Adipocyte (in vitro differentiated cells): ENCODE data around the gene RTP5.

ENCODE experiments used
- DNase-seq: peaks from one replicate; pipeline ENCODE4 v3.0.0-alpha.2; 2015; ENCODE audit warnings: low read depth
- H3K27me3 ChIP-seq: replicated peaks from 2 replicates; pipeline ENCODE4 v1.7.0; 2013; ENCODE audit warnings: mild to moderate bottlenecking, low read length, moderate library complexity; ENCODE audit not compliant: control insufficient read depth, insufficient read depth
- H3K36me3 ChIP-seq: 2 replicates; pipeline ENCODE4 v1.7.0; 2013; ENCODE audit warnings: low read length, mild to moderate bottlenecking, moderate library complexity; ENCODE audit not compliant: control insufficient read depth, insufficient read depth, severe bottlenecking
- H3K4me1 ChIP-seq: 2 replicates; pipeline ENCODE4 v1.7.0; 2013; ENCODE audit warnings: mild to moderate bottlenecking, low read length, moderate library complexity; ENCODE audit not compliant: control insufficient read depth, insufficient read depth
- H3K4me3 ChIP-seq: 2 replicates; pipeline ENCODE4 v1.7.0; 2013; ENCODE audit warnings: mild to moderate bottlenecking, low read length, moderate library complexity
- H3K9ac ChIP-seq: 2 replicates; pipeline ENCODE4 v1.7.0; 2013; ENCODE audit warnings: mild to moderate bottlenecking, low read length, moderate library complexity
- H3K9me3 ChIP-seq: 2 replicates; pipeline ENCODE4 v1.7.0; 2013; ENCODE audit warnings: mild to moderate bottlenecking, low read length, moderate library complexity; ENCODE audit not compliant: control insufficient read depth

The RTP5 gene

GRCh38 chr2:241888641-241889040, 19.1 kb downstream of the RTP5 start:
- Histone ChIP-seq H3K9me3 (no peaks in the 10 kb centered on the region), H3K9ac (no peak overlapping the region), H3K27me3 (no peaks in the 10 kb centered on the region), H3K36me3 (no peaks in the 10 kb centered on the region), H3K4me3 (no peak overlapping the region), H3K4me1 (peaks cover 11% of the 10 kb centered on the region)
- DNase-seq: no peak

GRCh38 chr2:241890524-241891235, 21.2 kb downstream of the RTP5 start:
- H3K4me1 ChIP-seq: peaks cover 11% of the 10 kb centered on the region
- H3K36me3 ChIP-seq: no peaks in the 10 kb centered on the region
- DNase-seq: no peak
- H3K4me3 ChIP-seq: no peak overlapping the region
- H3K9me3 ChIP-seq: no peaks in the 10 kb centered on the region
- no peaks in the 10 kb centered on the region for H3K27me3 ChIP-seq
- H3K9ac ChIP-seq: no peak overlapping the region

DNA sequence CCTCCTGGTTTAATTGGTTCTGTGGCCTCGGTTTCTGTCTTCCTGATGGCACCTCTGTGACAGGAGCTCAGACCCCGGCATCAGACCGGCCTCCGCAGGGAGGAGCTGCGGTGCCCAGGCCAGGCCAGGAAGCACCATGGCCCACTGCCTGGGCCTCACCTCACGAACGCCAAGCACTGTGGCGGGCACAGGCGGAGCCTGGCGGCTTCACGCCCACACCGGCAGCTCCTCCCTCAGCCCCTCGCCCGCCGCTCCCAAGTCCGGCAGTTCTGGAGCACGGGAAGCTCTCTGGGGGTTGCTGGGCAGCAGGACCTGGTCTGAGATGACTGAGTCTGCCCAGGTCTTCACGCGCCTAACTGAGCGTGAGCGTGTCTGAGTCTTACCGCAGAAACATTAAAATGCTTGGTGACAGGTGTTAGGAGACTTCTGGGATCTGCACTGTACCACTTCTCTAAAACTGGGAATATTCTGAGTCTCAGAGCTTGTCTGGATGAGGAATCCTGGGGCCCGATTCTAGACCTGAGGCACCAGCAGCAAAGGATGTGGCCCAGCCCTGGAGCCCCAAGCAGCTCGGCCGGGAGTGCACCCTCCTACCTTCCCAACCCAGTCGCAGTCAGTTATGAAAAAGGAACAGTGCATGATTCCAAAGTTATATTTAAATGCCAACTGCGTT, 21.9 kb downstream of the RTP5 start:
- peaks cover 11% of the 10 kb centered on the region for H3K4me1 ChIP-seq
- H3K36me3 ChIP-seq: no peaks in the 10 kb centered on the region
- H3K4me3 ChIP-seq: no peak overlapping the region
- H3K9me3 ChIP-seq: no peaks in the 10 kb centered on the region
- H3K27me3 ChIP-seq: no peaks in the 10 kb centered on the region
- no peak for DNase-seq
- no peak overlapping the region for H3K9ac ChIP-seq

DNA sequence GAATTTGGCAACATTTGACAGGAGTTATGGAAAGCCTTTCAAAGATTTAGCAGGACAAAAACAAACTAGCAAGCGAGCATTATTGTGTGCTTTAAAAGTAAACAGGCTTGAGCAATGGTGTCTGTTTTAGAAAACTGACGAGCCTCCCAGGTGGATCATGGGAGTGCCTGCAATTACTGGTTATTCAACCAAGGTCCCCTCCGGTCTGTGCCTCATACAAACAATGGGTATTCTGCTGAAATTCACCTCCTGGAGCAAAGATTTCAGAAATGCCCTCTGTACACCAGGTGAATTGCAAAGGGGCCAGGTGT, 22.4 kb downstream of the RTP5 start:
- H3K9me3 ChIP-seq: no peaks in the 10 kb centered on the region
- H3K27me3 ChIP-seq: no peaks in the 10 kb centered on the region
- peaks cover 11% of the 10 kb centered on the region for H3K4me1 ChIP-seq
- no peak overlapping the region for H3K4me3 ChIP-seq
- no peaks in the 10 kb centered on the region for H3K36me3 ChIP-seq
- no peak overlapping the region for H3K9ac ChIP-seq
- no peak for DNase-seq

DNA sequence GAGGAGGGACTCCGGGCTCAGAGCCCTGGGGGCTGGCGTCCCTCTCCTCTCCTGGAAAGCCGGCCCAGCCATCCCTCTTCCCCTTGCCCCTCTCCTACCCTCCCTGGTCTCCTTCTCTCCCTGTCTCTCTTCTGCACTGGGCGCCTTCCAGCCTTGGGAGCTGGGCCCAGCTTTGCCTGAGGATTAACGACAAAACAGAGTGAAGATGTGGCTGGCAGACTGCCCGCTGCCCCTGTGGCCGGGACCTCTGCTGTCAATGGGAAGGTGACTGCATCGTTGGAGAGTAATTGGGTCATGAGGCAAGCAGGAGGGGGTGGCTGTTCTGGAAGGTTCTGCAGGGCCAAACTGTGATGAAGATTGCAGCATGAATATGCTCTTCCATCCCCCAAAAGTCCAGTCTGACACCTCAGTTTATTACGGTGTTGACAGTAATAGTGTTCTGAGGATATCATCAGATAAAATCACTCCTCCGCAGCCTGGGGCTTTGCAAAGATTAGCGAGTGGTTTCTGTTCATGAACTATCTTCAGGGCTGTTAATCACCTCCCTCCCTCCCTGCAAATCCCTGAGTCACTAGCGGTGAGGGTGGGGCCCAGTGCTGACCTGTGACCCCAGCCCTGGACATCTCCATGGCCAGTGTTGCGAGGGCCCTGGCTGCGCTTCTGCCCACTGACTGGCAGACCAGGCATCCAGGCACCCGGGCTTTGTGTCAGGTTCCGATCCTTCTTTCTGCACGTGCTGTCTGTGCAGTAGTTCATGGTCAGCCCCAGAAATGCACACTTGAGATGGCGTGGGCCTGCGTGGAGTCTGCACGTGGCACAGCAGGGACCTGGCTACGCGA, 23.0 kb downstream of the RTP5 start:
- Histone ChIP-seq H3K27me3 (no peaks in the 10 kb centered on the region), H3K36me3 (no peaks in the 10 kb centered on the region), H3K4me3 (no peak overlapping the region), H3K9ac (no peak overlapping the region), H3K9me3 (no peaks in the 10 kb centered on the region), H3K4me1 (peaks cover 11% of the 10 kb centered on the region)
- DNase-seq: no peak

- no peak overlapping the region for H3K4me3 ChIP-seq
- no peaks in the 10 kb centered on the region for H3K9me3 ChIP-seq
- H3K27me3 ChIP-seq: no peaks in the 10 kb centered on the region
- no peaks in the 10 kb centered on the region for H3K36me3 ChIP-seq
- H3K4me1 ChIP-seq: peaks cover 11% of the 10 kb centered on the region
- DNase-seq: no peak
- no peak overlapping the region for H3K9ac ChIP-seq
Measured at GRCh38 chr2:241893265-241893664, 23.7 kb downstream of the RTP5 start.

DNA sequence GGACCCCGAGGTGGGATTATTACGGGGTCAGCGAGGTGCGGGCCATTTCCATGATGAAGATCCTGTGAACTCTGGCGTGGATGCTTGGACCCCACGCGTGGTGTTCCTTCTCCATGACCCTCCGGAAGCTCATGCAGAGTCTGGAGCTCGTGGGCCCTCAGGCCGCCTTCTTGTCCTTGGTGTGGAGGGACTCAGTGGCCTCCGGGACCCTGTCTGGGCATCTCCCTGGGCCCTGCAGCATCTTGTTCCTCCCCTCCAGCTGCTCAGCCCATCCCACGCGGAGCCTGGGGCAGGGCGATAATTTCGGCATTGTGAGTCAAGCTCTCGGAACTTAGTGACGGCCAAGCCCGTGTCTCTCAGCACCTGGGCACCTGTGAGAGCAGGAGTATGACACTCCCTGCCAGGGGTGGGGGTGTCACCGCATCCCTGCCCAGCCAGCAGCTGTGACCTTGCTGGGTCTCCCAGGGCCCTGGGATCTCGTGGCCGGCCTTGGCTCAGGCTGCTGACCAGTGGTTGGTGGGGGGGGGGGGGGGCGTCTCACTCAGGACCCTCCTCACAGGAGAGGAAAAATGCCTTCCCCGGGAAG, 24.6 kb downstream of the RTP5 start:
- no peak for DNase-seq
- no peak overlapping the region for H3K9ac ChIP-seq
- peaks cover 14% of the 10 kb centered on the region for H3K4me1 ChIP-seq
- no peaks in the 10 kb centered on the region for H3K9me3 ChIP-seq
- no peaks in the 10 kb centered on the region for H3K27me3 ChIP-seq
- no peak overlapping the region for H3K4me3 ChIP-seq
- H3K36me3 ChIP-seq: no peaks in the 10 kb centered on the region

DNA sequence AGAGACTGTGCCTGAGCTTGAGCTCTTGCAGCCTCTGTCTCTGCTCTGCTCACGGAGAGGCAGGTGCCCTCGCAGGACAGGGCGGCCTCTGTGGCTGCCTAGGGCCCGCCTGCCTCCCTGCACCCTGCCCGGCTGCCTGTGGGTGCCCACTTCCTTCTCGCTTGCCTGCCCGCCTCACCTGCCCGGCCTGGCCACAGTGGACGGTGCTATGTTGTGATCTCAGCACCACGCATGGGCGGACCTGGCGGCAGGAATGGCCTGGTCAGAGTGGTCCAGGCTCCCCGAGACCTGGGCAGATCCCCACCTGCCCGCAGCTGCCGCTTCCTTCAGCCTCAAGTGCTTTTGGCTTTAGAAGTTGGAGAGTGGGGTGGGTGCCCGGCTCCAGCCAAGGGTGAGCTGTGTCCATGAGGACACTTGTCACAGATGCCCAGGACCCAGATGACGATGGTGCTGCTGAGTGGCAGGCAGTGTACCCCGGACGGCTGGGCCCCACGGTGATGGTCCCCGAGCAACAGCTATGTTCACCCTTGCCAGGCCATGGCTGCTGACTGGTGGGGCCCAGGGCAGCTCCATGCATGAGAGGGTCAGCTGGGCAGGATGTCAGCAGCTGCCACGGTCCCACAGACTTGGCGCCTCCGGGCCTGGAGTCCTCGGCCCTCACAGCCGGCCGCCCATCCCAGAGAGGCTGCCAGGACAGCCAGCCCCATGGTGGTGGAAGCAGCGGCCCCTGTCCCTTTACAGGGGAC, 25.3 kb downstream of the RTP5 start:
- no peaks in the 10 kb centered on the region for H3K36me3 ChIP-seq
- H3K4me3 ChIP-seq: no peak overlapping the region
- H3K9me3 ChIP-seq: no peaks in the 10 kb centered on the region
- H3K4me1 ChIP-seq: peaks cover 19% of the 10 kb centered on the region
- DNase-seq: no peak
- H3K9ac ChIP-seq: no peak overlapping the region
- H3K27me3 ChIP-seq: no peaks in the 10 kb centered on the region

GRCh38 chr2:241895427-241895711, 25.8 kb downstream of the RTP5 start:
- Histone ChIP-seq H3K9me3 (no peaks in the 10 kb centered on the region), H3K4me3 (no peak overlapping the region), H3K9ac (no peak overlapping the region), H3K27me3 (peaks cover 5% of the 10 kb centered on the region), H3K4me1 (peaks cover 19% of the 10 kb centered on the region), H3K36me3 (no peaks in the 10 kb centered on the region)
- DNase-seq: no peak

- Histone ChIP-seq H3K4me1 (peaks cover 19% of the 10 kb centered on the region), H3K9me3 (no peaks in the 10 kb centered on the region), H3K4me3 (no peak overlapping the region), H3K36me3 (no peaks in the 10 kb centered on the region), H3K27me3 (peaks cover 10% of the 10 kb centered on the region), H3K9ac (no peak overlapping the region)
- peak; percentile 19 for DNase-seq
Measured at GRCh38 chr2:241895712-241896641, 26.4 kb downstream of the RTP5 start.
